Measurements from ENCODE around the gene POMT1.

The POMT1 gene

DNA sequence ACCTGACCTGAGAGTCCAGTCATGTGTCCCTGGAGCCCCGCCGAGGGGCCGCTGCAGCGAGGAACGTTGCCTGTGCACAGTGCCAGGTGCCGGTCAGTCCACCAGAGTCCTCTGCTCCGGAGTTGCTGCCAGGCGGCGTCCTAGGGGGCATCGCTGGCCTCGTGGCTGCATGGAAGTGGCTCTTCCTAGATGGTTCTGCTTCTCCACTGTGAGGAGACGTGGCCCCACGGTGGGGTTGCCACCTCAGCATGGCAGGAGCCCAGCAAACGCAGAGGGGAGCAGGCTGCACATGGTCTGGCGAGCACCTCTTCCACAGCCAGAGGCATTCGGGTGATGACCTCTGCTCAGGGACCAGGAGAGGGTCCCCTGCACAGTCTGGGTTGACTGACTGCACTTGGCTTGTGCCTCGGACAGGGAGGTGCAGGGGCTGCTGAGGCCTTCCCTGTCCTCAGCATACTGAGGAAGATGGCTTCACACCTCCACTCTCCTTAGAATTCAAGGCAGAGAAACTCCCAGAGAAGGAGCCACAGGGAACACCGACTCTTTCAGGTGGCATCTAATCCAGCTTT is 25.9 kb upstream of the POMT1 start:
- Histone ChIP-seq H3K9ac (ENCODE audit: low read depth in 1 of 2, low read length in 2 of 2) (no peak overlapping the region), H3K4me3 (ENCODE audit: low read depth in 1 of 2, low read length in 2 of 2) (no peak overlapping the region), H3K27ac (ENCODE audit: low read depth, low read length) (no peak overlapping the region), H3K4me1 (ENCODE audit: control insufficient read depth in 1 of 2, insufficient read depth in 2 of 2, low read length in 2 of 2) (no peaks in the 10 kb centered on the region), H3K9me3 (ENCODE audit: control insufficient read depth in 1 of 2, low read length in 2 of 2) (no peaks in the 10 kb centered on the region), H3K36me3 (ENCODE audit: control insufficient read depth in 1 of 2, insufficient read depth in 2 of 2, low read length in 2 of 2) (peaks cover 49 to 89% of the 10 kb centered on the region in 2 donors), H3K27me3 (ENCODE audit: control insufficient read depth in 1 of 2, insufficient read depth in 2 of 2, low read length in 2 of 2) (no peaks in the 10 kb centered on the region)

DNA sequence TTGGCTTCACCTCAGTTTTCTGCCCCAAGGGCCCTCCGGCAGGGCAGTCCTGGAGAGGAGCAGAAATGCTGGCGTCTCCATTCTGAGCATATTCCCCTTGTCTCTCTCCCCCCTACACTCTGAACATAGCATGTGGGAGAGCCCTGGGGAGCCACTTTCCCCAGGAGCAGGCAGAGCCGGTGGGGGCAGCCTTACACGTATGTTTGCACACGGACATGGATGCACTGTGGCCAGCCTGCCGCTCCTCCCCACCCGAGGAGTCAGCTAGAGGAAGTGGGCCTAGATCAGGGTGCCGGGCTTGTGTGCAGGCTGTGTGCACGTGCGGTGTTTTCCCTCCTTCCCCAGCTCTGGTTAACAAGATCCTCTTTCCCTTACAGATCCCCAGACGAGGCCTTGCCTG is 25.4 kb upstream of the POMT1 start:
- no peaks in the 10 kb centered on the region for H3K9me3 ChIP-seq (ENCODE audit: control insufficient read depth in 1 of 2, low read length in 2 of 2)
- H3K27me3 ChIP-seq (ENCODE audit: control insufficient read depth in 1 of 2, insufficient read depth in 2 of 2, low read length in 2 of 2): no peaks in the 10 kb centered on the region
- H3K4me3 ChIP-seq (ENCODE audit: low read depth in 1 of 2, low read length in 2 of 2): no peak overlapping the region
- H3K36me3 ChIP-seq (ENCODE audit: control insufficient read depth in 1 of 2, insufficient read depth in 2 of 2, low read length in 2 of 2): peaks cover 53 to 94% of the 10 kb centered on the region in 2 donors
- no peak overlapping the region for H3K27ac ChIP-seq (ENCODE audit: low read depth, low read length)
- no peak overlapping the region for H3K9ac ChIP-seq (ENCODE audit: low read depth in 1 of 2, low read length in 2 of 2)
- H3K4me1 ChIP-seq (ENCODE audit: control insufficient read depth in 1 of 2, insufficient read depth in 2 of 2, low read length in 2 of 2): no peaks in the 10 kb centered on the region

DNA sequence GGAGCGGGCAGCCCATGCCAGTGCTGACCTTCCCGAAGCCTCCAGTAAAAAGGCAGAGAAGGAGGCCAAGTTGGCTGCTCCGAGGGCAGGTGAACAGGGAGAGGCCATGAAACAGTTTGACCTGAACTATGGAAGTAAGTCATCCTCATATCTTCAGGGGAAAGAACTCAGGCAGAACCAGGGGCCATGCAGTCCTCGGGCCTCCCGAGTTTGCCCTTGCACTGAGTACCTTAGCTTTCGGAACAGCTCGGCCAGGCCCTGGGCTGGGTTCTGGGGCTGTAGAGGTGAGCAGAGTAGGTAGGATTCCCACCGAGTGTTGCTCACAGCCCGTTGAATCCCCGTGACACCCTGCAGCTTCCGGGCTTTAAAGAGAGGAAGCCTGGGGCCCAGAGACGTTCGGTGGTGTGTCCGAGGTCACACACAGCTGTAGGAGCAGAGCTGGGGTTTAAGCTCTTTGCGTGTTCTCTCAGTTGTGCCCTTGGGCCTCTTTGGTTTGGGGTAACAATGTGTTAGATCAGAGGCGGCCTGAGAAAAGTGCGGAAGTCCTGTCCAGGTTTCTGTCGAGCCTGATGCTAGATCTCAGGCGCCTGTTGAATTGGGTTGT is 24.8 kb upstream of the POMT1 start:
- H3K9me3 ChIP-seq (ENCODE audit: control insufficient read depth in 1 of 2, low read length in 2 of 2): no peaks in the 10 kb centered on the region
- no peaks in the 10 kb centered on the region for H3K27me3 ChIP-seq (ENCODE audit: control insufficient read depth in 1 of 2, insufficient read depth in 2 of 2, low read length in 2 of 2)
- H3K27ac ChIP-seq (ENCODE audit: low read depth, low read length): no peak overlapping the region
- no peak overlapping the region for H3K9ac ChIP-seq (ENCODE audit: low read depth in 1 of 2, low read length in 2 of 2)
- no peak overlapping the region for H3K4me3 ChIP-seq (ENCODE audit: low read depth in 1 of 2, low read length in 2 of 2)
- no peaks in the 10 kb centered on the region for H3K4me1 ChIP-seq (ENCODE audit: control insufficient read depth in 1 of 2, insufficient read depth in 2 of 2, low read length in 2 of 2)
- peaks cover 56 to 94% of the 10 kb centered on the region in 2 donors for H3K36me3 ChIP-seq (ENCODE audit: control insufficient read depth in 1 of 2, insufficient read depth in 2 of 2, low read length in 2 of 2)

DNA sequence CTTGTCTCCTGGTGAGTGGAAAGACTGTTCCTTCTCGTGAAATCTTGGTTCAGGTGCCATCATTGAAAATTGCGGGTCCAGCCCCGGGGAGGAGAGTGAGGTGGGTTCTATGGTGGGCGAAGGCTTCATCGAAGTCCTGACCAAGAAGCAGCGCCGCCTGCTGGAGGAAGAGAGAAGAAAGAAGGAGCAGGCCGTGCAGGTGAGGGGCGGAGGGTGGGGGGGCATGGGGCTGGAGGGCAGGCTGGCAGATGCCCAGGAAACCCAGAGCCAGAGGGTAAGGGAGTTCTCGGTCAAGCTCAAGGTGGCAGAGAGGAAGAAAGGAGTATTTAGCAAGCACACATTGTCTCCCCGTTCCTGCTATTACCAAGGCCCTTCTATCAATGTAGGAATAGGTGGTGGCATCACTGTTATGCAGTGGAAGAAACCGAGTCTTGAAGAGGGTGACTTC is 24.3 kb upstream of the POMT1 start:
- Histone ChIP-seq H3K4me1 (ENCODE audit: control insufficient read depth in 1 of 2, insufficient read depth in 2 of 2, low read length in 2 of 2) (no peaks in the 10 kb centered on the region), H3K4me3 (ENCODE audit: low read depth in 1 of 2, low read length in 2 of 2) (no peak overlapping the region), H3K9me3 (ENCODE audit: control insufficient read depth in 1 of 2, low read length in 2 of 2) (no peaks in the 10 kb centered on the region), H3K27ac (ENCODE audit: low read depth, low read length) (no peak overlapping the region), H3K27me3 (ENCODE audit: control insufficient read depth in 1 of 2, insufficient read depth in 2 of 2, low read length in 2 of 2) (no peaks in the 10 kb centered on the region), H3K9ac (ENCODE audit: low read depth in 1 of 2, low read length in 2 of 2) (no peak overlapping the region), H3K36me3 (ENCODE audit: control insufficient read depth in 1 of 2, insufficient read depth in 2 of 2, low read length in 2 of 2) (peaks cover 59 to 94% of the 10 kb centered on the region in 2 donors)

DNA sequence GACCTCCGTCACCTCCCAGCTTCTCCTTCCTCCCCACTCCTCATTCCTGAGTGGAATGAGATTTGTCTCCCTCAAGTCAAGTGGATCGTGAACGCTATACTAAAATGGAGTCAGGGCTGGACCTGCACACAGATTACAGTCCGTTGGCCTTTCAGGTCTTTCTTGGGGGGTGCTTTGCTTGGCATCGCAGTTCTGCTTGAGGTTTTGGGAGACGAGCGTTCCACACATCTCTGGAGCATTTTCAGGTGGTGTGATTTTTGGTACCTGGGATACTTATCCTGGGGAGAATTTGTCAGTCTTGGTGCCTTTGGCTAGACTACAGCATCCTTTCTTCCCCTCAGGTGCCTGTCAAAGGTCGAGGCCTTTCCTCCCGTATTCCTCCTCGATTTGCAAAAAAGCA is 23.8 kb upstream of the POMT1 start:
- Histone ChIP-seq H3K27me3 (ENCODE audit: control insufficient read depth in 1 of 2, insufficient read depth in 2 of 2, low read length in 2 of 2) (no peaks in the 10 kb centered on the region), H3K4me1 (ENCODE audit: control insufficient read depth in 1 of 2, insufficient read depth in 2 of 2, low read length in 2 of 2) (no peaks in the 10 kb centered on the region), H3K27ac (ENCODE audit: low read depth, low read length) (no peak overlapping the region), H3K9ac (ENCODE audit: low read depth in 1 of 2, low read length in 2 of 2) (no peak overlapping the region), H3K4me3 (ENCODE audit: low read depth in 1 of 2, low read length in 2 of 2) (no peak overlapping the region), H3K9me3 (ENCODE audit: control insufficient read depth in 1 of 2, low read length in 2 of 2) (no peaks in the 10 kb centered on the region), H3K36me3 (ENCODE audit: control insufficient read depth in 1 of 2, insufficient read depth in 2 of 2, low read length in 2 of 2) (peaks cover 59 to 94% of the 10 kb centered on the region in 2 donors)

DNA sequence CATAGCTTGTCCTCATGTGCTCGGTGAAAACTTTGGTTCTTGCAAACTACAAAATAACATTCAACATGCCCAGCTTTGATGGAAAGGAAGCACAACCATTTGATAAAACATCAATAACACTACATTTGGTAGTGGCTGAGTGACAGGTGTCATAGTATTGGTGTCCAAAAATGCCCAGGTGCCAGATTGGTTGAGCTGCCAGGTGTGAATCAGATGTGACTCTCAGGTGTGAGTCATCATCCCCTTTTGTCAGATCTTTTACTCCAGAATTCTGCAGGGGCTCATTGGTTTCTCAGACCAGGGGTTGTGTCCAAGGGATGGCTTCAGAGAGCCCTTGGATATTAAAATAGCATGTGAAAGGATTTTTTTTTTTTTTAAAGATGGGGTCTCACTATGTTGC is 22.5 kb upstream of the POMT1 start:
- Histone ChIP-seq H3K4me3 (ENCODE audit: low read depth in 1 of 2, low read length in 2 of 2) (no peak overlapping the region), H3K9ac (ENCODE audit: low read depth in 1 of 2, low read length in 2 of 2) (no peak overlapping the region), H3K9me3 (ENCODE audit: control insufficient read depth in 1 of 2, low read length in 2 of 2) (no peaks in the 10 kb centered on the region), H3K4me1 (ENCODE audit: control insufficient read depth in 1 of 2, insufficient read depth in 2 of 2, low read length in 2 of 2) (no peaks in the 10 kb centered on the region), H3K27me3 (ENCODE audit: control insufficient read depth in 1 of 2, insufficient read depth in 2 of 2, low read length in 2 of 2) (no peaks in the 10 kb centered on the region), H3K27ac (ENCODE audit: low read depth, low read length) (no peak overlapping the region), H3K36me3 (ENCODE audit: control insufficient read depth in 1 of 2, insufficient read depth in 2 of 2, low read length in 2 of 2) (peaks cover 62 to 96% of the 10 kb centered on the region in 2 donors)

DNA sequence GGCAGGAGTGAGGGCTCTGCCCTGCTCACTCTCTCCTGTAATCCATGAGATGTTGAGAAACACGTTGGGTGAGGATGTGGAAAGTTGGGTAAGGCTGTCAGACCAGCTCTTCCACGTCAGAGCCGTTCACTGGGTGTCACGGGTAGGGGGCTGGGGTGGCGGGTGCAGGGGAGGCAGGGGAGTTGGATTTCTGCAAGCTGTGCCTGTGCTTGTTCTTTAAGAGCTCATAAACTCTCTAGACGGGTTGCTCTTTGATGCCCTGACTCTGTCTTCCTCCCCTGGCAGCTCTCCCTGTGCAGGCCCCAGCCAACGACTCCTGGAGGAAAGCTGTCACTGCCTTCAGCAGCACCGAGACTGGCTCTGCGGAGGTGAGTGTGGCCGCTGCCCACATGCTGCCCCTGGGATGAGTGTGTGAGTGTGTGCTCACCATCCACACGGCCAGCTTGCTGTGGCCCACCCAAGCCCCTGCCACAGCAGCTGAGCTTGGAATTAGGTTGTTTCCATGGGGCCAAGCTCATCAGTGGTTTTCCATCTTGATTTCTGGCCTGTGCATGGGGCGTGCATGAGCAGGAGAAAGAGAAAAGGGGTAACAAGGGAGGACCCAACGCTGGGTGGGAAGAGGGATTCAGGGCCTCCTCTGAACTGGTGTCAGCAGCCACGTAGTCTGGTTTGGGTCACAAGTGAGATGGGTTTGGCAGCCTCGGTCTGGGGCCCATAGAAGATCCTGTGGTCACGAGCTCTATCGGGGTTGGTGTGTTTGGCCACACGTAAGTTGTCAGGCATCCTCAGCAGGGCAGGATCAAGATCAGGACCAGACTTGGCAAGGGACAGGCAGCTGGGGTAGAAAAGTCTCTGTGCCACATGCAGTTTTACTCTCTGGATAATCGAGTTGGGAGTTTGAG is 21.0 kb upstream of the POMT1 start:
- no peak overlapping the region for H3K9ac ChIP-seq (ENCODE audit: low read depth in 1 of 2, low read length in 2 of 2)
- H3K36me3 ChIP-seq (ENCODE audit: control insufficient read depth in 1 of 2, insufficient read depth in 2 of 2, low read length in 2 of 2): peaks cover 70 to 96% of the 10 kb centered on the region in 2 donors
- H3K27ac ChIP-seq (ENCODE audit: low read depth, low read length): no peak overlapping the region
- H3K4me1 ChIP-seq (ENCODE audit: control insufficient read depth in 1 of 2, insufficient read depth in 2 of 2, low read length in 2 of 2): no peaks in the 10 kb centered on the region
- H3K9me3 ChIP-seq (ENCODE audit: control insufficient read depth in 1 of 2, low read length in 2 of 2): no peaks in the 10 kb centered on the region
- H3K4me3 ChIP-seq (ENCODE audit: low read depth in 1 of 2, low read length in 2 of 2): no peak overlapping the region
- H3K27me3 ChIP-seq (ENCODE audit: control insufficient read depth in 1 of 2, insufficient read depth in 2 of 2, low read length in 2 of 2): no peaks in the 10 kb centered on the region

DNA sequence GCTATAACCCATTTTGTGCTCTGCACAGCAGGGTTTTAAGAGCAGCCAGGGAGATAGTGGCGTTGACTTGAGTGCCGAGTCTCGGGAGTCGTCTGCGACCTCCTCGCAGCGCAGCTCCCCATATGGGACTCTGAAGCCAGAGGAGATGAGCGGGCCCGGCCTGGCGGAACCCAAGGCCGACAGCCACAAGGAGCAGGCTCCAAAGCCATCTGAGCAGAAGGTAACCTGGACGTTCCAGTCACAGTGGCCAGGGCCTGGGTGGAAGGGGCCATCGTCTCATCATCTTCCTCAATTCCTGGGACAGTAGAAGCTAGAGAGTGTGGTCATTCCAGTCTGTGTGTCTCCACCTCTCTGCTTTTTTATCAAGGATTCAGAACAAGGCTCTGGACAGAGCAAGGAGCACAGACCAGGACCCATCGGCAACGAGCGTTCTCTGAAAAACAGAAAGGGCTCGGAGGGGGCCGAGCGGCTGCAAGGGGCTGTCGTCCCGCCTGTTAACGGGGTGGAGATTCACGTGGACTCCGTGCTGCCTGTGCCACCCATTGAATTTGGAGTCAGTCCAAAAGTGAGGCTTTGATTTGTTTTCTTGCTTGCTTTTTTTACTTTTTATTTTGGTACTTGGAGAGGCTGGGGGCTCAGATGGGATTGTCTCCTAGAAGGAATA is 20.2 kb upstream of the POMT1 start:
- no peaks in the 10 kb centered on the region for H3K4me1 ChIP-seq (ENCODE audit: control insufficient read depth in 1 of 2, insufficient read depth in 2 of 2, low read length in 2 of 2)
- H3K27ac ChIP-seq (ENCODE audit: low read depth, low read length): no peak overlapping the region
- H3K36me3 ChIP-seq (ENCODE audit: control insufficient read depth in 1 of 2, insufficient read depth in 2 of 2, low read length in 2 of 2): peaks cover 76 to 96% of the 10 kb centered on the region in 2 donors
- no peaks in the 10 kb centered on the region for H3K27me3 ChIP-seq (ENCODE audit: control insufficient read depth in 1 of 2, insufficient read depth in 2 of 2, low read length in 2 of 2)
- H3K9ac ChIP-seq (ENCODE audit: low read depth in 1 of 2, low read length in 2 of 2): no peak overlapping the region
- H3K4me3 ChIP-seq (ENCODE audit: low read depth in 1 of 2, low read length in 2 of 2): no peak overlapping the region
- no peaks in the 10 kb centered on the region for H3K9me3 ChIP-seq (ENCODE audit: control insufficient read depth in 1 of 2, low read length in 2 of 2)

DNA sequence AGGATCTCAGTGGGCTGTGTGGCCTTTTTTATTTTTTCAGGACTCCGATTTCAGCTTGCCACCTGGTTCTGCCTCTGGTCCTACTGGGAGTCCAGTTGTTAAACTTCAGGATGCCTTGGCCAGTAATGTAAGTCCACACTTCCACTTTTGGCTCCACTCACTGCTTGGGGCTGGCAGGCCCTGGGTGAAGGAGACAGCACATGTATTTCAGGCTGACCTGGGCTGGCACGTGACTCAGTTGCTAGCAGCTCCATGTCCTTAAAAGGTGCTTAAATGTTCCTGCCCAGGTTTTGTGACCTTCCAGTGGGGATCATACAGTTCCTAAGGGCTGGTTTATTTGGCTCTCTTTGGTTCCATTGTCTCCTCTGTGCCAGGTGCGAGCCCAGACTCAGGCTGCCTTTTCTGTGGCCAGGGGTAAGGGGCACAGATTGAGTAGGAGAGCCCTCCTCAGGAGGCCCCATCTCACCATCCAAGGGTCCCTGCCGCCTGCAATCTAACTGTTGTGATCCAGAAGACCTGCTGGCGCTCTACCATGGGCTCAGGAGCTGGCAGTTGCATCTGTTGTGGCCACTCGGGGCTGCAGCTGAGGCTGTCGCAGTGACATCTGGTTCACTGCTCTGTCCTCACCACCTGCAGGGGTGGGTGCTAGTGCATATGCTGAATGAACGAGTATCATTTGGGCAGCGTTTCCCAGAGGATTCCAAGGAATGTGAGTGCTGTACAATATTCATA is 19.2 kb upstream of the POMT1 start:
- Histone ChIP-seq H3K27ac (ENCODE audit: low read depth, low read length) (no peak overlapping the region), H3K4me3 (ENCODE audit: low read depth in 1 of 2, low read length in 2 of 2) (no peak overlapping the region), H3K9me3 (ENCODE audit: control insufficient read depth in 1 of 2, low read length in 2 of 2) (no peaks in the 10 kb centered on the region), H3K9ac (ENCODE audit: low read depth in 1 of 2, low read length in 2 of 2) (no peak overlapping the region), H3K36me3 (ENCODE audit: control insufficient read depth in 1 of 2, insufficient read depth in 2 of 2, low read length in 2 of 2) (peaks cover 79 to 97% of the 10 kb centered on the region in 2 donors), H3K27me3 (ENCODE audit: control insufficient read depth in 1 of 2, insufficient read depth in 2 of 2, low read length in 2 of 2) (no peaks in the 10 kb centered on the region), H3K4me1 (ENCODE audit: control insufficient read depth in 1 of 2, insufficient read depth in 2 of 2, low read length in 2 of 2) (no peaks in the 10 kb centered on the region)

Data from duodenal mucosa (tissue), 2 donors.